Effector memory CD4-positive, alpha-beta T cell (primary cell): Measurements from ENCODE around the gene OLFM2.

Experiments used
- DNase-seq, 3 donors: peaks; one replicate each; pipeline ENCODE4 v3.0.0-alpha.2; 2020
- H3K27ac ChIP-seq: 2 replicates; pipeline ENCODE4 v1.7.0; 2013; ENCODE audit warnings: mild to moderate bottlenecking, low read length, moderate library complexity; ENCODE audit not compliant: insufficient read depth, poor library complexity, severe bottlenecking
- H3K27me3 ChIP-seq: replicated peaks from 2 replicates; pipeline ENCODE4 v1.7.0; 2013; ENCODE audit warnings: mild to moderate bottlenecking, low read length; ENCODE audit not compliant: insufficient read depth, control insufficient read depth, poor library complexity, severe bottlenecking
- H3K36me3 ChIP-seq: 2 replicates; pipeline ENCODE4 v1.7.0; 2013; ENCODE audit warnings: mild to moderate bottlenecking, low read length, moderate library complexity; ENCODE audit not compliant: control insufficient read depth, insufficient read depth
- H3K4me1 ChIP-seq: 2 replicates; pipeline ENCODE4 v1.7.0; 2013; ENCODE audit warnings: low read length, mild to moderate bottlenecking; ENCODE audit not compliant: control insufficient read depth, insufficient read depth, poor library complexity, severe bottlenecking
- H3K4me3 ChIP-seq: 2 replicates; pipeline ENCODE4 v1.7.0; 2013; ENCODE audit warnings: low read length, low read depth, mild to moderate bottlenecking; ENCODE audit not compliant: insufficient read depth, poor library complexity, severe bottlenecking
- H3K9me3 ChIP-seq: 2 replicates; pipeline ENCODE4 v1.7.0; 2013; ENCODE audit warnings: mild to moderate bottlenecking, low read length, moderate library complexity; ENCODE audit not compliant: control insufficient read depth

Gene OLFM2

GRCh38 chr19:9818734-9819595, 117.3 kb downstream of the OLFM2 start, which contains the start of gene FBXL12:
TSS of gene FBXL12 (minus strand) at chr19:9819079. CDS start at chr19:9818813, 266 bp downstream.
- Histone ChIP-seq H3K27ac (peak within 1 kb of the TSS; percentile 96), H3K4me3 (peak within 1 kb of the TSS; percentile 98), H3K9me3 (no peaks in the 10 kb centered on the region), H3K27me3 (no peaks in the 10 kb centered on the region), H3K4me1 (peaks cover 12% of the 10 kb centered on the region), H3K36me3 (no peaks in the 10 kb centered on the region)
- DNase-seq: peak; percentile 100

GRCh38 chr19:9818175-9818733, 118.1 kb downstream of the OLFM2 start:
- Histone ChIP-seq H3K4me1 (peaks cover 12% of the 10 kb centered on the region), H3K36me3 (no peaks in the 10 kb centered on the region), H3K27ac (peak overlapping the region; percentile 96), H3K27me3 (no peaks in the 10 kb centered on the region), H3K4me3 (peak overlapping the region; percentile 98), H3K9me3 (no peaks in the 10 kb centered on the region)
- no peak for DNase-seq

- Histone ChIP-seq H3K27me3 (no peaks in the 10 kb centered on the region), H3K4me1 (peaks cover 20% of the 10 kb centered on the region), H3K9me3 (no peaks in the 10 kb centered on the region), H3K36me3 (peaks cover 16% of the 10 kb centered on the region), H3K4me3 (no peak overlapping the region), H3K27ac (no peak overlapping the region)
- no peak for DNase-seq
Measured at GRCh38 chr19:9811139-9811538, 125.2 kb downstream of the OLFM2 start.

GRCh38 chr19:9808855-9809824, 127.2 kb downstream of the OLFM2 start:
- H3K4me3 ChIP-seq: no peak overlapping the region
- peaks cover 20% of the 10 kb centered on the region for H3K4me1 ChIP-seq
- no peaks in the 10 kb centered on the region for H3K9me3 ChIP-seq
- no peaks in the 10 kb centered on the region for H3K27me3 ChIP-seq
- peak in 1 of 3 donors; percentile 16 for DNase-seq
- H3K27ac ChIP-seq: peak overlapping the region; percentile 42
- H3K36me3 ChIP-seq: peaks cover 16% of the 10 kb centered on the region

GRCh38 chr19:9806803-9807202, 129.5 kb downstream of the OLFM2 start:
- peaks cover 20% of the 10 kb centered on the region for H3K4me1 ChIP-seq
- no peak overlapping the region for H3K4me3 ChIP-seq

More at GRCh38 chr19:9806803-9807202, 129.5 kb downstream of the OLFM2 start:
- Histone ChIP-seq H3K36me3 (peaks cover 16% of the 10 kb centered on the region), H3K27me3 (no peaks in the 10 kb centered on the region), H3K27ac (no peak overlapping the region), H3K9me3 (no peaks in the 10 kb centered on the region)
- no peak for DNase-seq
